HUES48 (cell line): ENCODE results near the gene KIRREL1.

Experiments used
- H3K27ac ChIP-seq: one replicate; pipeline ENCODE4 v1.7.0; 2013; ENCODE audit warnings: low read depth, low read length, inconsistent platforms
- H3K27me3 ChIP-seq: 2 replicates; pipeline ENCODE4 v1.6.1; 2013; ENCODE audit warnings: mild to moderate bottlenecking, low read length; ENCODE audit not compliant: control insufficient read depth, insufficient read depth
- H3K36me3 ChIP-seq: 2 replicates; pipeline ENCODE4 v1.6.1; 2013; ENCODE audit warnings: low read length; ENCODE audit not compliant: control insufficient read depth, insufficient read depth
- H3K4me1 ChIP-seq: 2 replicates; pipeline ENCODE4 v1.6.1; 2013; ENCODE audit warnings: mild to moderate bottlenecking, low read length; ENCODE audit not compliant: control insufficient read depth, insufficient read depth
- H3K4me3 ChIP-seq: 2 replicates; pipeline ENCODE4 v1.5.1; 2013; ENCODE audit warnings: mild to moderate bottlenecking, low read depth, low read length
- H3K9ac ChIP-seq: 2 replicates; pipeline ENCODE4 v1.6.1; 2013; ENCODE audit warnings: mild to moderate bottlenecking, low read depth, low read length, moderate library complexity
- H3K9me3 ChIP-seq: 2 replicates; pipeline ENCODE4 v1.6.1; 2013; ENCODE audit warnings: low read length; ENCODE audit not compliant: control insufficient read depth, insufficient read depth

The KIRREL1 gene

GRCh38 chr1:158053276-158053675 lies 59.8 kb downstream of the KIRREL1 start:
- no peaks in the 10 kb centered on the region for H3K27me3 ChIP-seq
- H3K4me3 ChIP-seq, result no peak overlapping the region
- H3K9me3 ChIP-seq, result no peaks in the 10 kb centered on the region
- peaks cover 11% of the 10 kb centered on the region for H3K4me1 ChIP-seq
- no peak overlapping the region for H3K27ac ChIP-seq
- H3K36me3 ChIP-seq, result no peaks in the 10 kb centered on the region
- no peak overlapping the region for H3K9ac ChIP-seq

DNA sequence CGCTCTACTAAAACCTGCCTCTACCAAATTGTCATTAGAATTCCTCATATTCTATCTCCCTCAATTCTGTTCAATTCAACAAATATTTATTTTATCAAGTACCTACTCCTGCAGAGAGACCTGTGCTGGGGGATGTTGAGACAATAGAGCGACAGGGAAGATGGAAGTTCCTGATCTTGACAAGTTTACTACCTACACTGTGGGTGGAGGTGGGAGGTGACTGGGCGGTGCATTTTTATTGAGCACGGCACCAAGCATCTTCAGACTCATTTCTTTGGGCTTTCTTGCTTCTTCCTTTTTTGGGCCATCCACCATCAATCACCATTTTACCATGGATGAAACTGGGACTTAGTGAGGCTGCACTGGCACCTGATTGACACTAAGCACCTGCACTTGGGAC lies 61.3 kb downstream of the KIRREL1 start:
- H3K27ac ChIP-seq, result no peak overlapping the region
- no peaks in the 10 kb centered on the region for H3K36me3 ChIP-seq
- peaks cover 20% of the 10 kb centered on the region for H3K4me1 ChIP-seq
- no peak overlapping the region for H3K9ac ChIP-seq
- no peak overlapping the region for H3K4me3 ChIP-seq
- H3K27me3 ChIP-seq, result no peaks in the 10 kb centered on the region
- no peaks in the 10 kb centered on the region for H3K9me3 ChIP-seq

DNA sequence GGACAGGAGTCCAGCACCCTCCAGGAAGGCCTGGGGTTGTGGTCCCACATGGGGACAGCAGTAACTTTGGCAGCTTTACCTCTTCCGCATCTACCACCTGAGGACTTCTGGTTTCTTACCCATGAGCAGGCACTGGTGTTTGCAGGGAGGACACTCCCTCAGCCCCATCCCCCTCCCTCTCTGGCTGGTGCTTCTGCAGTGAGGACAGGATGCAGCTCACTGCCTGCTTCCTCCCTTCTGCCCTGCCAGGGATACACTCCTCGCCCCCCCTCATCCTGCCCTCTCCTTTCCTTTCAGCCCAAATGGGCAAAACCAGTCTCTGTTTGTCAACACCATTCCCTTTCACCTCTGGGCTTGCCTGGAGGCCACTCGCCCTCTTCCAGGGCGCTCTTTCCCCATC lies 62.4 kb downstream of the KIRREL1 start:
- Histone ChIP-seq H3K9ac (no peak overlapping the region), H3K9me3 (no peaks in the 10 kb centered on the region), H3K27ac (no peak overlapping the region), H3K4me1 (peaks cover 32% of the 10 kb centered on the region), H3K36me3 (no peaks in the 10 kb centered on the region), H3K4me3 (no peak overlapping the region), H3K27me3 (no peaks in the 10 kb centered on the region)

DNA sequence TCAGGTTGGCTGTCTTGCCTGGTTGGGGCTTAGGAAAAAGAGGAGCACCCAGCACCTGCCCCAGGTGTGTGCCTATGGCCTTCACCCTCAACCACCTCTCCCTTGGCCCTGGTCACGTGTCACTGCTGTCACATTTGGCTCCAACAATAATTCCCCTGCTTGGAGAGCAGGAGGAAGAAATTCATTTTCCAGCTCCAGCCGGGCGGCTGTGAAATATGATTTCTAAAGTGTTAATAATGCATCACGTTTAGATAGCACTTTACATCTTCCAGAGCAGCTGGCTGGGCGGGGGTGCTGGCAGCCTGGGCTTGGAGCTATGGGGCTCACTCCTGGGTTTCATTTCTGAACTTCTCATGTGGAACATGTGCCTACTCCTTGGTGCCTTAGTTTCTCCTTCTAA lies 63.1 kb downstream of the KIRREL1 start:
- H3K9me3 ChIP-seq, result no peaks in the 10 kb centered on the region
- peaks cover 32% of the 10 kb centered on the region for H3K4me1 ChIP-seq
- H3K27ac ChIP-seq, result no peak overlapping the region
- no peaks in the 10 kb centered on the region for H3K36me3 ChIP-seq
- no peaks in the 10 kb centered on the region for H3K27me3 ChIP-seq
- no peak overlapping the region for H3K9ac ChIP-seq
- H3K4me3 ChIP-seq, result no peak overlapping the region

GRCh38 chr1:158058237-158058985 lies 65.0 kb downstream of the KIRREL1 start:
- Histone ChIP-seq H3K9me3 (no peaks in the 10 kb centered on the region), H3K4me1 (peaks cover 32% of the 10 kb centered on the region), H3K4me3 (no peak overlapping the region), H3K36me3 (0 out of 2 replicates have a peak, but pooled peaks cover under 1% of the 10 kb centered on the region), H3K9ac (no peak overlapping the region), H3K27ac (no peak overlapping the region), H3K27me3 (no peaks in the 10 kb centered on the region)

DNA sequence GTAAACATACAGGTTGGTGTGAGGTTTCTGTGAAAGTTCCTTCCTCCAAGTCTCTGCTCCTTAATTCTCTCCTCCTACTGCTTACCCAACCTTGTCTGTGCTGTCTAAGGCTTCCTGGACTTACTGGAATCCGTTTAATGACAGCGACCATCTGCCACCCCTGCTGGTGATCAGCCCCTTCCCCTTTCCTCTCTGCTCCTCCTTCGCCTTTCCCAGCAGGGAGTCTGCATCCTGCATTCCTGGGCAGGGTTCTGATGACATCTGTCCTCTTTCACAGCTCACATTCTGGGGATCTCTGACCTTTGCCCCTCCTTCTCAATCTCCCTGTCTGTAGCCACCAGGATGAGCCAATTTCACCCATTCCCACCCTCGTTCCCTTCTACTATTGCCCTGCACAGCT lies 66.5 kb downstream of the KIRREL1 start:
- H3K9ac ChIP-seq, result no peak overlapping the region
- H3K27me3 ChIP-seq, result no peaks in the 10 kb centered on the region
- H3K4me3 ChIP-seq, result no peak overlapping the region
- H3K4me1 ChIP-seq, result peaks cover 31% of the 10 kb centered on the region
- peaks cover 4% of the 10 kb centered on the region; the same call in 1 of the 2 replicates for H3K36me3 ChIP-seq
- H3K9me3 ChIP-seq, result no peaks in the 10 kb centered on the region
- H3K27ac ChIP-seq, result no peak overlapping the region

DNA sequence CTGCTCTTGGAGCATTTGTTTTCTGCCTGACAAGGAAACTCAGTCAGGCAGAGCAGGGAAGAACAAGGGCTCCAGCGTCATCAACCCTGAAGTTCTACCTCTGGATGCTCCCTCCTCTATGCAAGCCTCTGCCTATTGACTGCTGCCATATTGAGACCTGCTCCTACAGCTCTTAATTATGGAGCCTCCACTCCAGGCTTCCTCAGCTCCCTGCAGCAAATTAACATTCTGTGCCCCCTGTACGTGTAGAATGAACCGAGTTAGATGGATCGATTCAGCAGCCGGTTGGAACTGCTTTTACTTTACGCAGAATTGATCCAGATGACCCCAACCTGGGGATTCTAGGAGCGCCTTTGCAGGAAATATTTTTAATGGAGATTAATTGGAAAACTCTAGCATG lies 68.7 kb downstream of the KIRREL1 start:
- H3K27me3 ChIP-seq, result no peaks in the 10 kb centered on the region
- no peaks in the 10 kb centered on the region for H3K9me3 ChIP-seq
- no peak overlapping the region for H3K27ac ChIP-seq
- peaks cover 4% of the 10 kb centered on the region; the same call in 1 of the 2 replicates for H3K36me3 ChIP-seq
- no peak overlapping the region for H3K9ac ChIP-seq
- no peak overlapping the region for H3K4me3 ChIP-seq
- H3K4me1 ChIP-seq, result peaks cover 21% of the 10 kb centered on the region

GRCh38 chr1:158067662-158068061 lies 74.2 kb downstream of the KIRREL1 start:
- Histone ChIP-seq H3K4me1 (peaks cover 21% of the 10 kb centered on the region), H3K27ac (no peak overlapping the region), H3K27me3 (no peaks in the 10 kb centered on the region), H3K9ac (no peak overlapping the region), H3K36me3 (peaks cover 6% of the 10 kb centered on the region; the same call in 1 of the 2 replicates), H3K9me3 (no peaks in the 10 kb centered on the region), H3K4me3 (no peak overlapping the region)

DNA sequence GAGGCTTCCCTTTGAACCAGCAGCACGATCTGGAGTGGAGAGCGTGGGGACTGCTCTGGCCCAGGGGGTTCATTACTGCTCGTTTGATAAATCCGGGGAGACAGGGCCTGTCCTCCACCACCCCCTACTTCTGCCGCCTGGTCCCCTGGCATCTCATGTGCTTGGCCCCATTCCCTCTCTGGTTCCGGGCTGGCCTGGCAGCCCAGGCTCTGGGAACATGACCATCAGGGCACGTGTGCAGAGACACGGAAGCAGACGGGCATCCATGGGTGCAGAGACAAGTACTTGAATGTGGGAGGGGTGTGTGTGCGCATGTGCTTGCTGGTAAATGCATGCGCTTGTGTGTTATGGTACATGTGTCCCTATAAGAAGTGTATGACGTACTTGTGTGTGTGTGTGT lies 75.5 kb downstream of the KIRREL1 start:
- Histone ChIP-seq H3K4me1 (peaks cover 29% of the 10 kb centered on the region), H3K36me3 (peaks cover 6% of the 10 kb centered on the region), H3K27ac (no peak overlapping the region), H3K27me3 (no peaks in the 10 kb centered on the region), H3K9ac (no peak overlapping the region), H3K4me3 (no peak overlapping the region), H3K9me3 (no peaks in the 10 kb centered on the region)

GRCh38 chr1:158071138-158071537 lies 77.7 kb downstream of the KIRREL1 start:
- H3K4me1 ChIP-seq, result peaks cover 36% of the 10 kb centered on the region
- no peak overlapping the region for H3K9ac ChIP-seq
- no peak overlapping the region for H3K4me3 ChIP-seq
- peaks cover 6% of the 10 kb centered on the region; the same call in 1 of the 2 replicates for H3K36me3 ChIP-seq
- no peaks in the 10 kb centered on the region for H3K9me3 ChIP-seq
- H3K27ac ChIP-seq, result no peak overlapping the region
- no peaks in the 10 kb centered on the region for H3K27me3 ChIP-seq

DNA sequence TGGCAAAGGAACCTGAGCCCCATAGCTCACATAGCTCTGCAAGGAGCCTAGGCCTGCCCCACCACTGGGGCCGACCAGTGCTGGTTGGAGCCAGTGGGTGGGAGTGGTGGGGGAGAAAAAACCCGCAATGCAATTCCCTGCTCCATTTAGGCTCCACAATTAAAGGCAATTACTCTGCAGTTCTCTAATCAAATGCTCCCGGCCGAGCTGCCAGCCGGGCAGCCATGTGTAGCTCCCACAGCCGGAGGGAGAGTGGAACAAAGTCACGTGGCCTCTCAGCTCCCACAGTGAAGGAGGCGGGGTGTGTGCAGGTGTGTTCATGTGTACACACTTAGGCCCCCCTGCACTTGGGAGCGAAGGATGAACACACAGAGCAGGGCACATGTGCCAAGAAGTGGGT lies 81.6 kb downstream of the KIRREL1 start:
- Histone ChIP-seq H3K9ac (no peak overlapping the region), H3K4me1 (peaks cover 47% of the 10 kb centered on the region), H3K36me3 (peaks cover 12% of the 10 kb centered on the region)

More for the DNA sequence above, 81.6 kb downstream of the KIRREL1 start:
- Histone ChIP-seq H3K9me3 (no peaks in the 10 kb centered on the region), H3K27ac (no peak overlapping the region), H3K4me3 (no peak overlapping the region), H3K27me3 (no peaks in the 10 kb centered on the region)
